ENCODE measurements around the gene SLC3A2.

The SLC3A2 gene

GRCh38 chr11:62882431-62882749 lies 1.7 kb downstream of the SLC3A2 start:
- in situ Hi-C loops (cut with MboI; ENCODE audit: low pct_unique_long_range_greater_than_20kb, low sequenced_read_pairs, unreplicated experiment) = no loop called here
- DNase-seq (ENCODE audit: low spot score) = no peak
- no peak for TF ChIP-seq CTCF (IDR thresholded peaks at IDR 0.05; ENCODE audit: extremely low read depth, insufficient read depth, missing control alignments)

- no peak for DNase-seq (ENCODE audit: low spot score)
- in situ Hi-C loops (cut with MboI; ENCODE audit: low pct_unique_long_range_greater_than_20kb, low sequenced_read_pairs, unreplicated experiment) = no loop called here
- no peak for TF ChIP-seq CTCF (IDR thresholded peaks at IDR 0.05; ENCODE audit: extremely low read depth, insufficient read depth, missing control alignments)
Measured at GRCh38 chr11:62882788-62883501, 2.2 kb downstream of the SLC3A2 start.

- DNase-seq (ENCODE audit: low spot score) = no peak
Measured at GRCh38 chr11:62883673-62884072, 3.0 kb downstream of the SLC3A2 start.

GRCh38 chr11:62885137-62885750 lies 4.5 kb downstream of the SLC3A2 start:
- no peak for DNase-seq (ENCODE audit: low spot score)
- in situ Hi-C loops (cut with MboI; ENCODE audit: low pct_unique_long_range_greater_than_20kb, low sequenced_read_pairs, unreplicated experiment) = no loop called here
- no peak for TF ChIP-seq CTCF (IDR thresholded peaks at IDR 0.05; ENCODE audit: extremely low read depth, insufficient read depth, missing control alignments)

More at GRCh38 chr11:62883673-62884072, 3.0 kb downstream of the SLC3A2 start:
- in situ Hi-C loops (cut with MboI; ENCODE audit: low pct_unique_long_range_greater_than_20kb, low sequenced_read_pairs, unreplicated experiment) = no loop called here
- TF ChIP-seq CTCF (IDR thresholded peaks at IDR 0.05; ENCODE audit: extremely low read depth, insufficient read depth, missing control alignments) = no peak

GRCh38 chr11:62888406-62888805 lies 7.7 kb downstream of the SLC3A2 start:
- in situ Hi-C loops (cut with MboI; ENCODE audit: low pct_unique_long_range_greater_than_20kb, low sequenced_read_pairs, unreplicated experiment) = no loop called here
- DNase-seq (ENCODE audit: low spot score) = no peak
- TF ChIP-seq CTCF (IDR thresholded peaks at IDR 0.05; ENCODE audit: extremely low read depth, insufficient read depth, missing control alignments) = no peak

GRCh38 chr11:62889126-62889483 lies 8.4 kb downstream of the SLC3A2 start:
- no peak for DNase-seq (ENCODE audit: low spot score)
- in situ Hi-C loops (cut with MboI; ENCODE audit: low pct_unique_long_range_greater_than_20kb, low sequenced_read_pairs, unreplicated experiment) = no loop called here
- no peak for TF ChIP-seq CTCF (IDR thresholded peaks at IDR 0.05; ENCODE audit: extremely low read depth, insufficient read depth, missing control alignments)
